Lower lobe of right lung (tissue), 2 donors: ENCODE results near the gene LGI2. TPM values are rescaled to one million over a fixed set of nuclear protein-coding genes. Genes with fewer than 3 reads are reported as not detected.

Experiments
- ATAC-seq, 2 donors: fragments of 200-7000 bp; cut with Tn5 transposase; one replicate each; pipeline ENCODE4 v1.9.1; 2020 to 2022; ENCODE audit warnings: mild to moderate bottlenecking in 2 of 2, moderate library complexity in 2 of 2
- DNase-seq: peaks from one replicate; pipeline ENCODE4 v3.0.0-alpha.2; 2020
- H3K27ac ChIP-seq: fragments of 200-600 bp; one replicate; pipeline ENCODE4 v1.8.0; 2022
- H3K27me3 ChIP-seq: fragments of 200-600 bp; one replicate; pipeline ENCODE4 v1.8.0; 2022; ENCODE audit warnings: low read depth
- H3K36me3 ChIP-seq: fragments of 200-600 bp; one replicate; pipeline ENCODE4 v1.8.0; 2022; ENCODE audit warnings: mild to moderate bottlenecking
- H3K4me1 ChIP-seq: fragments of 200-600 bp; one replicate; pipeline ENCODE4 v1.8.0; 2022
- H3K4me3 ChIP-seq: fragments of 200-600 bp; one replicate; pipeline ENCODE4 v1.8.0; 2022; ENCODE audit warnings: mild to moderate bottlenecking
- H3K9me3 ChIP-seq: fragments of 200-600 bp; one replicate; pipeline ENCODE4 v1.8.0; 2022
- intact Hi-C: fragments of 100-400 bp; cut with DNase I; formaldehyde crosslinking; loops from one replicate; pipeline ENCODE4 v1.11.0; 2022
- total RNA-seq: library from RNA; stranded (reverse); fragmentation: NEBNext Ultra II Directional; extraction: Animal tissue kit (Norgen Biotek cat#: 25700); gene quantifications from one replicate; pipeline ENCODE4 v1.2.1, GENCODE V29; 2021
- TF ChIP-seq, protein P1 (sequence below): fragments of 200-600 bp; IDR thresholded peaks from one replicate; pipeline ENCODE4 v1.8.0; 2022; ENCODE audit warnings: antibody characterized with exemption, mild to moderate bottlenecking
- donor health status: DM: no; HTN: yes; CAD: no; lungs with severe emphysema.

LGI2 gene
- total RNA-seq, 1 donor from 2014 or later: 1.3 TPM

DNA sequence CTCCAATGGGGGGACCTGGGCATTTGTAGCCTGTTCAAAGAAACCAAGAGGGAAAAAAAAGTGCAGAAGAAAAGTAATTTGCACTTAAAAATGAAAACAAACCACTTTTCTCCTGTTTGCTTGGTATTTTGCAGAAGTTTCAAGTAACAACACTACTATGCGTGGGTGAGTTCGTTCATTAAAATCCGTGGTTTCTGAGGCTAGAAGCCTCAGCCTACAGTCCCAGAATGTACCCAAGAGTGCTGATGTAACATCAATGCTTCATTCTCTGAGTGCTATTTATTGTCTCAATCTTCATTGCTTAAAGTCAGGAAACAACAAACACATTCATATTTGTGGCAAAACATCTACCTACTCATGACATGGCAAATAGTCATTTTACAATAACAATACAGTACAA, 29.2 kb downstream of the LGI2 start:
- Histone ChIP-seq H3K27me3 (no peaks in the 10 kb centered on the region), H3K36me3 (no peaks in the 10 kb centered on the region), H3K4me1 (peaks cover 18% of the 10 kb centered on the region), H3K4me3 (no peak overlapping the region), H3K27ac (no peak overlapping the region), H3K9me3 (no peaks in the 10 kb centered on the region)
- TF ChIP-seq, protein P1, sequence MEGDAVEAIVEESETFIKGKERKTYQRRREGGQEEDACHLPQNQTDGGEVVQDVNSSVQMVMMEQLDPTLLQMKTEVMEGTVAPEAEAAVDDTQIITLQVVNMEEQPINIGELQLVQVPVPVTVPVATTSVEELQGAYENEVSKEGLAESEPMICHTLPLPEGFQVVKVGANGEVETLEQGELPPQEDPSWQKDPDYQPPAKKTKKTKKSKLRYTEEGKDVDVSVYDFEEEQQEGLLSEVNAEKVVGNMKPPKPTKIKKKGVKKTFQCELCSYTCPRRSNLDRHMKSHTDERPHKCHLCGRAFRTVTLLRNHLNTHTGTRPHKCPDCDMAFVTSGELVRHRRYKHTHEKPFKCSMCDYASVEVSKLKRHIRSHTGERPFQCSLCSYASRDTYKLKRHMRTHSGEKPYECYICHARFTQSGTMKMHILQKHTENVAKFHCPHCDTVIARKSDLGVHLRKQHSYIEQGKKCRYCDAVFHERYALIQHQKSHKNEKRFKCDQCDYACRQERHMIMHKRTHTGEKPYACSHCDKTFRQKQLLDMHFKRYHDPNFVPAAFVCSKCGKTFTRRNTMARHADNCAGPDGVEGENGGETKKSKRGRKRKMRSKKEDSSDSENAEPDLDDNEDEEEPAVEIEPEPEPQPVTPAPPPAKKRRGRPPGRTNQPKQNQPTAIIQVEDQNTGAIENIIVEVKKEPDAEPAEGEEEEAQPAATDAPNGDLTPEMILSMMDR: no peak
- DNase-seq (no peak), ATAC-seq (no peak)
- intact Hi-C loops: no loop called here

DNA sequence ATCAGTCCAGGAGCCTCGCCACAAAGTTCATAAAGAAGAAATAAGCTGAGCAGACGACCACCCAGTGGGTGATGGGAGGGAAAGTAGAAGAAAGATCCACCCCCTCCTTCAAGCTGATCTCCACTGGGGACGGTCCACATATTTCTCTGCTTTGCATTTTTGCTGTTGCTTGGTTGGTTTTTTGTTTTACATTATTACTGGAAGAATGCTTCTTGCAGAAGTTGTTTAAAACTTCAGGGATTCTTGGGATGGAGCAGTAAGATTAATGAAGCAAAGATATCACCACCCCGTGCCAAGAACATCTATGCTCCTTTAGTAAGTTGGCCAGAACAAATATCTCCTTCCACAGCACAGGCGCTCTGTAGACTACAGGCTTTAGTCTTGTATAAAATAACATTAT, 30.1 kb downstream of the LGI2 start:
- Histone ChIP-seq H3K27me3 (no peaks in the 10 kb centered on the region), H3K9me3 (no peaks in the 10 kb centered on the region), H3K27ac (no peak overlapping the region), H3K4me1 (peaks cover 18% of the 10 kb centered on the region), H3K36me3 (no peaks in the 10 kb centered on the region), H3K4me3 (no peak overlapping the region)
- ATAC-seq: no peak
- TF ChIP-seq, protein P1: no peak
- intact Hi-C loops: no loop called here
- DNase-seq: no peak

DNA sequence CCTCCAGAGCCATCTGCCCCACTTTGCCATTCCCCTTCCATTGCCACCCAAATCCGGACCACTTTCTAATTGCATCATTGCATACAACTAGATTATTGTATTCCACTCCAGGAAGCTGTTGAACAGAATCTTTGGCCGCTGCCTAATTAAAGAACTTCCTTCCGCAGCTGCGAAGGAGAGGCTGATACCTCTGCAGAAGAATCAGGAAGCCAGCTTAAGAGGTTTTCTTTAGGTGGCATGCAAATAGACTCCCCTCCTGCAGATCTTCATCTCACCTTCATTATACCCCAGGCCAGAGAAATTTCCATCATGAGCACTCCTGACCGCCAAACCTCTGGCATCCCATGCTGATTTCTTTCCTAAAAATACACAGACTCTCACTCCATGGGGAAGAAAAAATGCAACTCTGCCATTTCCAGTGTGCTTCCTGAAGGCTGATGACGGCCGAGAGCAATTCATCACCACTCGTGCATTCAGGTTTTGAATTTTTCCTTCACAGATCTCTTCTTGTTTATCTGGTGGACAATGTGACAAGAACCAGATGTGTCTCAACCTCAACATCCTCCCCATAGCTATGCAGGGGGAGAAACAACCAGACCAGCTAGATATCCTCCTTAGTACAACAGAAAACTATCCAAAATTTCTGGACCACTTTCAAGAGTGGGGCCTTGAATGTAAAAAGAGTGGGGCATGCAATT, 31.2 kb downstream of the LGI2 start:
- no peak for ATAC-seq
- Histone ChIP-seq H3K4me3 (no peak overlapping the region), H3K27ac (no peak overlapping the region)

DNA sequence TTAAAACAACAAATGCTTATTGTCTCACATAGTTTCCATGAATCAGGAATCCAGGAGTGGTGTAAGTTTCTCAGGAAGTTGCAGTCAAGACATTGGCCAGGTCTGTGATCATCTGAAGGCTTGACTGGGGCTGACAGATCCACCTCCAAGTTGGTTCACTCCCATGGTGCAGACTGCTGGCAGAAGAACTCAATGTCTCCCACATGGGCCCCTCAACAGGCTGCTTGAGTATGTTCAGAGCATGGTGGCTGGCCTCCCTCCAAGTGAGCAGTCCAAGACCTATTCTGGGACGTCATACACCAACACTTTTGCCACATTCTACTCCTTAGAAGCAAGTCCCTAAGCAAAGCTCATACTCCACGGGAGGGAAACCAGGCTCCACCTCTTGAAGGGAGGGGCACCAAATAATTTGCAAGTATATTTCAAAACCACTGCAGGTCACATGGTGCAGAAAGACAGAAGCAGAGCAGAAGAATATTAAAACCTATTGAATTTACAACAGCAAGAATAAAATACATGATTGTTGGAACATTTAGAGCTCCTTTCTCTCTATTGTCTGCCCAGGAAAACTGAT, 35.3 kb downstream of the LGI2 start:
- H3K36me3 ChIP-seq: no peaks in the 10 kb centered on the region
- H3K4me1 ChIP-seq: peaks cover 12% of the 10 kb centered on the region
- peaks cover 3% of the 10 kb centered on the region for H3K9me3 ChIP-seq
- intact Hi-C loops: no loop called here
- no peak for DNase-seq
- no peak overlapping the region for H3K4me3 ChIP-seq
- no peak for ATAC-seq
- H3K27ac ChIP-seq: no peak overlapping the region
- TF ChIP-seq, protein P1: no peak
- H3K27me3 ChIP-seq: no peaks in the 10 kb centered on the region

More for the DNA sequence above, 31.2 kb downstream of the LGI2 start:
- intact Hi-C loops: no loop called here
- TF ChIP-seq, protein P1: no peak
- Histone ChIP-seq H3K27me3 (no peaks in the 10 kb centered on the region), H3K4me1 (peaks cover 18% of the 10 kb centered on the region), H3K9me3 (no peaks in the 10 kb centered on the region), H3K36me3 (no peaks in the 10 kb centered on the region)
- no peak for DNase-seq

DNA sequence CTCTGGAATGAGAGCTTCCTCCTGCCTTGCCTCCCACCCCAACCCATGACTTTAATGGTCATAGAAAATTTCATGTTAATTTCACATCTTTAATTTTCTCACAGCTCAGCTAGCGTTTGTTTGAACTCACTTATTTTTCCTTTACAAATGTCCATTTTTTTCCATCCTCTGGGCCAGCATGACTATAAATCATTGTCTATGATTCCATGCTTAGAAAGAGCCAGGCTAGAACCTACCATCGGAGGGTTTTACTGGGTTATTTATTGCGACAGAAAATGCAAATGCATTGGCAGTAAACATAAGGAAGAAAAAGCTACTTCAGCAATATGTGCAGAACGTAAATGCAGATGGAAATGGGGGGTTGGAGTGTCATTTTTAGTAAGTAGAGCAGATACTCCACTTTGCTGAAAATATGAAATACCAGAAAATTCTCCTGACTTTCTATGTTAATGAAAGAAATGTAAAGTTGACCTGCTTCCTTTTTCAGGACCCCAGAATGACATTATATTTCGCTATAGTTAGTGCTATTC, 37.1 kb downstream of the LGI2 start:
- H3K9me3 ChIP-seq: peaks cover 3% of the 10 kb centered on the region
- intact Hi-C loops: no loop called here
- no peaks in the 10 kb centered on the region for H3K36me3 ChIP-seq
- ATAC-seq (no peak), DNase-seq (no peak)
- TF ChIP-seq, protein P1: no peak
- H3K27me3 ChIP-seq: no peaks in the 10 kb centered on the region
- H3K4me1 ChIP-seq: no peaks in the 10 kb centered on the region
- no peak overlapping the region for H3K4me3 ChIP-seq
- no peak overlapping the region for H3K27ac ChIP-seq
